CD4-positive, alpha-beta T cell treated with Interleukin-10 for 1 hour (primary cell): ENCODE data around the gene KCNC4.

Source experiments
- DNase-seq: peaks from one replicate; pipeline ENCODE4 v3.0.0-alpha.2; 2020

KCNC4 gene

GRCh38 chr1:110258734-110259133 is 48.6 kb downstream of the KCNC4 start:
- DNase-seq, result no peak

- no peak for DNase-seq
These were observed 49.7 kb downstream of the KCNC4 start for GRCh38 chr1:110259770-110260169.
